Measurements from ENCODE around the gene SLF1. TPM values are rescaled to one million over a fixed set of nuclear protein-coding genes. Genes with fewer than 3 reads are reported as not detected.
"Not testable (repeated sequence)": the region's sequence is repeated elsewhere in the genome, so short reads cannot be mapped to it uniquely, and the experiment has no call there.

SLF1 gene
- 16.8 and 93.9 TPM in 2 replicates for total RNA-seq (2014; rRNA removed; shearing (Covaris generic))

DNA sequence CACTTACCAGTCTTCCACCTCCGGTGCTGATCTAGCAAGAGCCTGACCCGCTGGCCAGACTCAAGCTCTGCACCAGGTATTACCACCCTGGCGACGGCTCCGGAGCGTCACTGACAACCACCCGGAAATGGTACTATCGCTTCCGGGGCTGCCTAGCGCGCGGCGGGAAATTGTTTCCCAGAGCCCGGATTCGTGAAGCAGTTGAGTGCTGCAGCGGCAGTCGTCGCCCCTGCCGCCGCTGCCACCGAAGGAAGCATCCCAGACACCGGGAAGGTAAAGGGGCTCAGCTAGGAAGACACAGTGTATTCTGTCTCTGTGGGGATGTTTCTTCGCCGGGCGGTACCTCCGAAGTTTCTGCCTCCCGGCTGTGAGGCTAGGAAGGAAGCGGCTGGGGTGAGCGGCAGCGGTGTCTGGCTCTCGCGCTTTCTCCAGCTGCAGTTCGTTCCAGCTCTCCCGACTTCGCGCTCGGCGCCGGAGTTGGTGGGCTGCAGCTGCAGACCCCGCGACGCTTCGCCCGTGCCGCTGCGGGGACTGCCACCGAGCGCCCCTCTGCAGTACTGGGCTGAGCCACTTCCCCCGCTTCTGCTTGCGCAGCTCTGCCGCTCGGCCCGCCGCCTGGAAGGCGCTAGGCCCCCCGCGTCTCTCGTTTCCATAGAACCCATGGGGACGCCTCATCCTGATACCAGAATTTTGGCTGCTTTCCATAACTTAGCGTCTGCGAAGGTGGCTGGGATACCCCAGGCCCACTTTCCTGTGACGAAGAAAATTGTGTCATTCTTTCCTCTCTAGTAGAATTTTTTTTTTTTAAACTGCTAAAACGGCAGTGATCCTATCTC is at the start of gene SLF1, which contains the start of gene KIAA0825:
TSS of gene SLF1 (plus strand) at position 177 of the 836 bp plus-strand sequence. CDS start 10,142 bp downstream, outside the sequence.
TSS of gene KIAA0825 (minus strand) at position 112 of the 836 bp plus-strand sequence. CDS start 81,478 bp downstream, outside the sequence.
- peak; percentile 90 for DNase-seq (ENCODE audit: low spot score)

DNA sequence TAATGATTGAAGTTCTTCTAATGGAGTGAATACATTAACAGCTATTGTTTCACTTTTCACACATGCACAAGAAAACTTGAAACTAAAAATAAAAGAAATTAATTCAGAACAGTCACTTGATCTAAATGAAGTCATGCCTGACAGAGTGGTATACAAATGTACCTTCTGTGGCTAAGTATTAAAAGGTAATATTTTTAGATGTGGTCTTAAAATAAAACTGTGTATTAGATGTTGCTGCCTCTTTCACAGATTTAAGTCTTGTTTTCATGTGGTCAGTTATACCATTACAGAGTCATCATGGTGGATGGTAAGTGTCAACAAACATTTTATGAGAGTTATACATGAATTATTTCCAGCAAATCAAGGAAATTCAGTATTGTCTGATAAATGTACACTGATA is 47.1 kb upstream of the SLF1 start:
- no peak for DNase-seq (ENCODE audit: low spot score)

DNA sequence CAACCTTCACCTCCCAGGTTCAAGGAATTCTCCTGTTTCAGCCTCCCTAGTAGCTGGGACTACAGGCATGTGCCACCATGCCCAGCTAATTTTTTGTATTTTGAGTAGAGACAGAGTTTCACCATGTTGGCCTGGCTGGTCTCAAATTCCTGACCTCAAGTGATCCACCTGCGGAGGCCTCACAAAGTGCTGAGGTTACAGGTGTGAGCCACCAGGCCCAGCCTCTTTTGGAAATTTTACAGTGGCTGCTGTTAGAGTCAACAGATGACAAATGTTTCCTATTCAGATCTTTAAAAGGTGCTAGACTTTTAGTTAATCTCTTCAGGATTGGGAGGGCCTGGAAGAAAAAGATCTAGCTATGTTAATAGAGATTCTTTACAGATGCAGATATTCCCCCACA is 45.1 kb upstream of the SLF1 start:
- DNase-seq (ENCODE audit: low spot score), result not testable (repeated sequence)

DNA sequence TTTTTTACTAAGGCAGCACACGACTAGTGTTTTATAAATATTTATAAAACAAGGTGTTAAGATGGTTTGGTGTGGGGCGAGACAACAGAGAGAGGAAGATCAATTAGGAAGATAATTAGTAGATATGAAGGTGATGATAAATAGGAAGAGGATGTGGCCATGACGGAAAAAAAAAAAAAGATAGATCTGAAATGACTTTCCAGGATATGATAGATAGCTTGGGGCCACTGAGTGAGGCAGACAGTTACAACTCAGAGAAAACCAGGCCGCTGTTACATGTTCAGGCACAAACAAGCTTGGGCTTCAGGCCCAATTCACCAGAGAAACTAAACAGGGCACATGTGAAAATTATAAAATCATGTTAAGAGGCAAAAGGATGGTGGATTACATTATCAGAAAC is 43.3 kb upstream of the SLF1 start:
- DNase-seq (ENCODE audit: low spot score), result no peak

DNA sequence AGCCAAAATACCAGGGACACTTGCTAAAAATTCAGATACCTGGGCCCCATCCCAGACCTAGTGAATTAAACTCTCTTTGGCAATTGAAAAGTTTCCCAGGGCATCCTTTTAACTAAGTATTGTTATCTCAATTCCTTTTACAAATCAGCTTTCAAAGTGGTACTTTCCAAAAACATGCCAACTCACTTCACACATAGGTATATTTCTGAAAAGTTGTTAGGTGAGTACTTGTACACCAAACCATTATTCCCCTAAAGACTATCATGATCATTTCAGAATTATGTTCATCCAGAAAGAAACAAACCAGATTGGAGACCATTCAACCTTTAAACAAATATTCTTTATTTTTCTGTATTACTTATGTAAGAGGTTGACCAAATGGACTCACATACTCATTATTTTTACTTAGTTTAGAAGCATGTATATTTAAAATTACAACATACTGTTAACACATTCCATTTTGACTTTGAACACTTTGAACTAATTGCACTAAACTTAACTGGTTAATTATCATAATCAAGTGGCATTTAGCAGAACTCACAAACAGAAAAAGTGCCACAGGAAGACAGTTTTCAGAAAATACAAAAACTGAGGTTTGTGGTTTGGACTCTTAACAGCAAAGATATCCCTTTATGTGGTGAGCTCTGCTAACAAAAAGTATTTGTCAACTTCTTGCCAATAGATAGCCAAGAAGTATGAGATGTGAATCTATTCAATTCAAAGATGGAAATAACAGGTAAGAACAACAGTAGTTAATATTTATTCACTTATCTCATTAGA is 40.8 kb upstream of the SLF1 start:
- no peak for DNase-seq (ENCODE audit: low spot score)

DNA sequence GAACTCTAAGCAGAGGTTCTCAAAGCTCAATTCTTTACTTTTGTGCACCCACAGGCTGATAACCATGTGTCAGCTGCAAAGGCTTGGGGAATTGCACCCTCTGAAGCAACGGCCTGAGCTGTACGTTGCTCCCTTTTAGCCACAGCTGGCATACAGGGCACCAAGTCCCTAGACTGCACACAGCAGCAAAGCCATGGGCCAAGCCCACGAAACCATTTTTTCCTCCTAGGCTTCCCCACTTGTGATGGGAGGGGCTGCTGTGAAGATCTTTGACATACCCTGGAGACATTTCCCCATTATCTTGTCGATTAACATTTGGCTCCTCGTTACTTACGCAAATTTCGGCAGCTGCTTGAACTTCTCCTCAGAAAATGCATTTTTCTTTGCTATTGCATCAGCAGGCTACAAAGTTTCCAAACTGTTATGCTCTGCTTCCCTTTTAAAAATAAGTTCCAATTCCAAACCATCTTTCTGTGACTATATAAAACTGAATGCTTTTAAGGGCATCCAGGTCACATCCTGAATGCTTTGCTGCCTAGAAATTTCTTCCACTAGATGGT is 23.1 kb upstream of the SLF1 start:
- no peak for DNase-seq (ENCODE audit: low spot score)

DNA sequence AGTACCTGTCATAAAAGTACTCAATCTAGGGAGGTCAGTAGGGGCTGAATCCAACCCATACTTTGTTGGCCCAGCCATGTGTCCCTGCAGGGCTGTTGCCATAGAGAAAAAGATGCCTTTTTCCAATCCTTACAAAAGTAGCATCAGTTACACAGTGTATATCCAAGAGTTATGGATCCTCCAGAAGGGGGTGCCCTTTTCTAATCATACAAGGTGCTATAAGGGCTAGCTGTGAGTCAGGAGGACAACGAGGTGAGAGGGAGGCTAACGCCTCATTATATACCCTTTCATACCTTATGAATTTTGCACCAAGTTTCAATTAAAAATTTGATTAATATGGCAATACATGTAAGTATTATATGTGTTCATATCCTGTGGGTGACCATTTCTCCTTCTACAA is 4.9 kb upstream of the SLF1 start:
- no peak for DNase-seq (ENCODE audit: low spot score)

DNA sequence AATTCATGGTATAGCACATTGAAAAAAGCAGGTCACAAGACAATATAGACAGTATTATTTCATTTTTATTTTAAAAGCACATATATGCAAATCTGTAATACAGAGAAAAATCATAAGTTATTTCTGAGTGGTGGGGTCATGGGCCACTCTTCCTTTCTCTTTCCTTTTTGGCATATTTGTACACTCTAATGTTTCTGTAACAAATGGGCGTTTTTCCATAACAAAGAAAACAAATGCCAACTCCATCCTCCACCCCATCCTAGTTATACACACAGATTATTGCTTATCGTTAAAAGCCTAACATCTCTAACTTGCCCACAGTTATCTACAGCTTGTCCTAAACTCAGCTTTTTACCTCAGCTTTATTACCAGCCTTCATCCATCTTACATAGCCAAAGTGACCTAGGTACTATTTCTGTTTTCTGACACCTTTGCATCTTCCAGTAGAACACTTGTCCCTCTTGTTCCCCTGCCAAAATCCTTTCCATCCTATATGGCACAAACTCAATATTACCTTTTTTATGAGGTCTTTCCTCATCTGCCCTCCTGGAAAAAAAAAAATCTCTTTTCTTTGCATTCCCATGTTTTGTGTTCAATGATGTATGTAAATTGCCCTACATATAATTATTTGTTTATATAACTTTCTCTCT is 4.2 kb upstream of the SLF1 start:
- DNase-seq (ENCODE audit: low spot score), result no peak

DNA sequence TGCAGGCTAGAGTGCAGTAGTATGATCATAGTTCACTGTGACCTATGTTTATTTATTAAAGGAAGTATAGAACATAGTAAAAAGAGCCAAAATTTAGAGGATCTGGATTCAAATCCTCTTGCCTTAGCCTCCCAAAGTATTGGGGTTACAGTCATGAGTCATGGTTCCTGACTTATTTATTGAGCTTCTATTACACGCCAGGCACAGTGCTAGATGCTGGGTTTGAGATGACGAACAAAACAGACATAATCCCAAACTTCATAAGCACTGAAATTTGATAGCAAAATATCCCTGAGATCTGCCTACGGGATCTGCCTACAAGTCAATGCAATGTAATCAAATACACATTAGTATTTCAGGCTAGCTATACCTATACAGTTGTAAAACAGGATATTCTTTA is 2.6 kb upstream of the SLF1 start:
- no peak for DNase-seq (ENCODE audit: low spot score)

DNA sequence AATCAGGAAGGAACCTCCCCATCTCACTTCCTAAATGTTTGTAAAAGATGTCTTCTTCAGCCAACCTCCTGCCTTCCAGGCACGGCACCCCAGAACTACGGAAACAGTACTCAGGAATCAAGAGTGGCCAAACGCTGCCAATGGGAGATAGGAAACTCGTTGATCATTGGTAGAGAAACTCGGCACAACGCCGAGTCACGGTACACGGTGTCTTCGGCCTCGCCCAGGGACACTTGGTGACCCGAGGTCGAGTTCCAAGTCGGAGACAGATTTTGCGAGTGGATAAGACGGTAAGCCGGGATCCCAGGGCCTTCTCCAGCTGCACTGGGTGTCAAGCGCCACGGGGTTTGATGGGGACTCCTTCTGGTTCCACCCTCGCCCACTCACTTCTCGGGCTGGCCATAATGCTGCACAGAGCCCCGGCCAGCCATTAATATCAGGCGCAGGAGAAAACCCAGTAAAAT is 408 bp upstream of the SLF1 start:
- peak; percentile 61 for DNase-seq (ENCODE audit: low spot score)

DNA sequence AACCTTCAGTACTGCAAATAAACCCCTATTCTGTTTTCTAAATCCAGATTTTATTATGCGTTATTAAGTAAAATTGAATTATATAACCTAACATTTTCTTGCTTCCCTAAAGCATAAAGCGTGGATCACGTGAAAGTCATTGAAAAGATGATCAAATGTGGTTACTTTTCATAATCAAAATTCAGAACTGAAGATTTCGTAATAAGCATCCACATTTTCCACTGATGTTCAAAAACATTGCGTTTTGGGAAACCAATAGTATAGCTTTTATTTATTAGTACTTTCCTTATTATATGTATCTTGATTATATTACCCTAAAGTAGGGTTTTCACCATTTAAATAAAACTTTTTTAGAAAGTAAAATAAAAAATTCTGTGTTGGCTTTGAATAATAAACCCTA is 1.8 kb downstream of the SLF1 start:
- no peak for DNase-seq (ENCODE audit: low spot score)

DNA sequence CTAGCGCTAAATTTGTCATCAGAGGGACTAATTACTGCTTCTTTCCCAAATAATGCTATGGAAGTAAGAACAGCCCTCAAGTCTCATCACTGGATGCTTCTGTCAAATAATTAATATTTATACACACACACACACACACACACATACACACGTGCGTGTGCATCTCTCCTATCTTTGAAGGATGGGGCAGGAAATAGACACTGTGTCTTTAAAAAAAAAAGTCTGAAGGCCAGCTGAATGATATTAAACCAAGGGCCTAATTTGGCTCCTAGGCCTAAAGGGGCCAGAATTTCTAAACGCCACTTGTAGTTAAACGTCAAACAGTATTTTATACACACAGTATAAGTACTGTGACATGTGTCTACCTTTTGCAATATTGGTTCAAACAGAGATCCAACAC is 3.3 kb downstream of the SLF1 start:
- no peak for DNase-seq (ENCODE audit: low spot score)

DNA sequence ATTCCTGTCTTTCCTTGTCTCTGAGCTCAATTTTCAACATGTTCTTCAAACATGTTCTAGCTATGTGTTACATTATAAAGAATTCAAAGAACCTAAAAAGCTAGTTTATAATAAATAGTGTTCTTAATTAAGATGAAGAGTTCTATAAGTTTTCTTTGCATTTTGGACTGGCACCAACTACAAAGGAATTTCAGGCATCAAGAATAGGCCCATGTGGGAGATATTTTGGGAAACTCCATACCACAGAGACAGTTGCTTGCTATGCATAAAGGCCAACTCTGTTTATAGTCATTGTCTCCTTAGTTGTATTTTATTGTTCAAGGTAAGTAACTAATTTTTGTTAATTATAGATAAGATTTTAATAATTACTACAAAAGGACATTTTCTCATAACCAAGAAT is 4.5 kb downstream of the SLF1 start:
- DNase-seq (ENCODE audit: low spot score), result no peak

DNA sequence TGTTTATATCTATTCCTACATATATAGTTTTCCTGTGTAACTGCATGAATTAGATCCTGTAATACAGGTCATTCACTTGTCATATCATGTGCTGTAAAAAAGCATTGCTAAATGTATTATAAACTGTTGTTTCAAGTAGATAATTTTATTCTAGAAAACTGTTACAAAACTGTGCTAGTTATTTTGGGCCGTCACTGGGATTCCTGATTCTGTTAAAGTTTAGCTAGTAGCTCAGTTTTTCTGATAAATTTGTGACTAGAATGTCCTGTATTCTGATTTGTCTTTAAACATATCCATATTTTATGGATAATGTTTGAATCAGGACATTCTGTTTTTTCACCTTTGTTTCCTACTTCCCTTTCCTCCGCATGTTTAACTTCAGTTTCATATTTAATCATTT is 5.4 kb downstream of the SLF1 start:
- DNase-seq (ENCODE audit: low spot score), result no peak

DNA sequence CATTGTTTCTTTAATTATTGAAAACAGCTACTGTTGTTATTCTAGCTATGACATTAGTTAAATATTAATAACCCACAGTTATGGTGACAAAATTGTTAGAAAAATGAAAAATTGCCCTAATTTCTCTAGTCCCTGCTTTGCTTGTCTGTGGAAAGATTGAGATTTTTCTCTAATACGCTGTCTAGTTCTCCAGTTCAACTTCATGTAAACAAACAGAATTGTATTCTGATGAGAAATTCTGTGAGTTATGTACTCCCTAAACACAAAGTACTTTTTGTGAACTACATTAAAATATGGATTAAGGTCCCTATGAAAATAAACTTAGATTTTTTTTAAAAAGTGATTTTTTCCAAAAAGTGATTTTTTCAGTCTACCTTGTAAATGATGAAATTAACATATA is 8.7 kb downstream of the SLF1 start:
- no peak for DNase-seq (ENCODE audit: low spot score)

DNA sequence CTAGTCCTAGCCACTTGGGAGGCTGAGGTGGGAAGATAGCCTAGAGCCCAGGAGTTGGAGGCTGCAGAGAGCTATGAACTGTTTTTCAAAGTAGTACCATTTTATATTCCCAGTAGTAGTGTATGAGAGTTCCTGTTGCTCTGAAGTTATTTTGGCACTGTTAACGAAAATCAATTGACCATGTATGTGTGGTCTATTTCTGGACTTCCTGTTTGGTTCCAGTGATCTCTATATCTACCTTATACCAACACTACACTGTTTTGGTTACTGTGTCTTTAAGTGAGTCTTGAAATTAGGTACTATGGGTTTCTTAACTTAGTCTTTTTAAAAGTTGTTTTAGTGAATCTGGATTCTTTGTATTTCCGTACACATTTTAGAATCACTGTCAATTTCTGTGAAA is 13.6 kb downstream of the SLF1 start:
- DNase-seq (ENCODE audit: low spot score), result no peak

DNA sequence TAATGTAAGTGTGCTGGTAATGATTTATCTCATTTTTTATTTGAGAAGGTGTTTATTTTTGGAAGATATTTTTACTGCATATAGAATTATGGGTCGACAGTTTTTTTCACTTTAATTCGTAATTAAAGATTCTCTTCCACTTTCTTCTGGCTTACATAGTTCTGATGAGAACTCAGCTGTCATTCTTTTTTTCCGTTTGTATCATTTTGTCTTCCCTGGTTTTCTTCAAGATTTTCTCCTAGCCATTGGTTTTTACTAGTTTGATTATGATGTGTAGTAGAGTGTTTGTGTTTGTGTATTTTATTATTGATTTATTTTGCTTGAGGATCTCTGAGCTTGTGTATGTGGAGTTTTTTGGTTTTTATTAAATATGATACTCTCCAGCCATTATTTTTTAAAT is 21.7 kb downstream of the SLF1 start:
- DNase-seq (ENCODE audit: low spot score), result no peak

DNA sequence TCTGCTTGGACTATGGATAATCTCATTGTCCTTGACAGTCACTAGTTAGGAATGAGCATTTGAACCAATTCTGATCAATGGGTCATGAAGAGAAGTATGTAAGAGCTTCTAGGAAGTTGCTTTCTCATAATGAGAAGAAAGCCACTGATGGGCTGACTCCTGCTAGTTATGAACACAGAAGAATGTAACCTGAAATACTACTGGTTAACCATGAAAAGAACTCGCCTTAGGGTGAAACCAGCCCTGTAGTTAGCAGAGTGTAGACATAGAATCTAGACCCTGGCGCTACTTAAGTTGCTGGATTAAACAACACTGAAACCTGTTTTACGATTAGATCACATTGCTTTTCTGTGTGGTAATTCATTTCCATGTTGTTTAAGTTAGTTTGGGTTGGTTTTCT is 26.6 kb downstream of the SLF1 start:
- DNase-seq (ENCODE audit: low spot score), result no peak

DNA sequence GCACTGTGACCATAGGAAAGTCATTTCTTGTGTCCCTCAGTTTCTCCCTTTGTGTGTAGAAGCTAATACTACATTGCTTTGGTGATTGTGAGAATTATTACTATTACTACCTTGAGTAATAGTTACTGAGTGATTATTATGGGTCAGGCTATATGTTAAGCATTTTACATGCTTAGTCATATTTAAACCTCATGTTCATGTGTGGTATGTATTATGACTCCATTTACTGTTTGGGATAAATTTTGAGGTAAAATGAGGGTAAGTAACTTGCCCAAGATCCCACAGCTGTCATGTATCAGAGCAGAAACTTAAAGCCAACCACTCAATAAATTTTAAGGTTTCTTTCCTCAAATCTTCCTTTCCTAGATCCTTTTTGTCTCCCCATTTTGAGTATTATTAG is 28.3 kb downstream of the SLF1 start:
- no peak for DNase-seq (ENCODE audit: low spot score)

DNA sequence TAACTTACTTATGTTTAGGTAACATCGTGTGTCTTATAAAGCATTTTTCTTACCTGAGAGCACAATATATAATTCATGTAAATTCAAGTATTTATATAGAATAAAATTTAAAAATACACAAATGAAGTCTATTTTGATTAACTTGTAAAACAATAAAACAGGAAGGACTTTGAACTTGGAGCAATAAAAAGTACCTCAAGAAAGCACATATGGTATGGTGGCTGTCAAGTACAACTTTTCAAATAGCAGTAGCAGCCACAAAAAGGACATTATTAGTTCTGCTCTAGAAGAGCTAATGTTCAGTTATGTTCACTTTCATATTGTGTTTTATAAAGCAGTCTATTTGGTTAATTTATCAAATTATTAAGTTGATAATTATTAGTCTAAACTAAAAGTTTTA is 31.4 kb downstream of the SLF1 start:
- no peak for DNase-seq (ENCODE audit: low spot score)

DNA sequence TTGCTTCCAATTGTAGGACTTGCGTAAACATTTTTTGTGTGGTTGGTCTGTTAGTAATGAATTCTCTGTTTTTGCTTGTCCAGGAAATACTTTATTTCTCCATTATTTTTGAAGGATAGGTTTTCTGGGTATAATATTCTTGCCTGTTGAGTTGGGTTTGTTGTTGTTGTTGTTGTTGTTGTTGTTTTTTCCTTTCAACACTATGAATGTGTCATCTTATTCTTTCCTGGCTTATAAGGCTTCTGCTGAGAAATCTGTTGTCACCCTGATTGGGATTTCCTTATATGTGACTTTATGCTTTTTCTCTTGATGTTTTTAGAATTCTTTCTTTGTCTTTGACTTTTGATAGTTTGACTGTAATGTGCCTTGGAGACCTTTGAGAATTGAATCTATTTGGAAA is 39.8 kb downstream of the SLF1 start:
- no peak for DNase-seq (ENCODE audit: low spot score)

DNA sequence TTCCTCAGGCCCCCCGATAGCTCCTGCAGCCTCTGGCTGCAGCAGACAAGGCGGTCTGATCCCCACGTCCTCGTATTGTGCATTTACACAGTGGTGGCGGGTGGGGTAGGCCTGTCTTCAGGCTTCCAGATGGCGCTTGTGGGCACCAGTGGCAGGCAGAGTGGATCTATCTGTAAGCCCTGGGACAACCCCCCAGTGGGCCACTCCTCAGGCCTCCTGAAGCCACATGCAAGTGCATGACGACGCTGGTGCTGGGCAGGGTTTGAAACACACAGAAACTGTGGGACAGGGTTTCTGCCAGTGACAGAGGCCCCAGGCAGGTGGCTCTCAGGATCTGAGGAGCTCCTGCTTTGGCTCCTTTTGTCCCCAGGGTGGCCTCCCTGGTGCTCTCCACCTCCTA is 42.0 kb downstream of the SLF1 start:
- no peak for DNase-seq (ENCODE audit: low spot score)
